Sigmoid colon (tissue), 4 donors: Measurements from ENCODE around the gene TNIK.

Source experiments
- CTCF ChIP-seq, 4 experiments: fragments of 450-650 bp in 3 of 4; fragments of 200-600 bp in 1 of 4; IDR thresholded peaks; one replicate each; pipeline ENCODE4 v1.5.1; 2016 to 2019; ENCODE audit warnings: antibody characterized with exemption in 4 of 4, mild to moderate bottlenecking in 3 of 4, moderate library complexity in 2 of 4
- EP300 ChIP-seq, 4 donors: sonication (generic); formaldehyde crosslinking; IDR thresholded peaks; one replicate each; pipeline ENCODE4 v1.6.1; 2017; ENCODE audit warnings: antibody characterized with exemption in 4 of 4
- POLR2A ChIP-seq, 2 donors: fragments of 450-650 bp; IDR thresholded peaks; one replicate each; pipeline ENCODE4 v1.6.1; 2016; ENCODE audit warnings: antibody characterized with exemption in 2 of 2, mild to moderate bottlenecking in 2 of 2, moderate library complexity in 2 of 2
- POLR2AphosphoS5 ChIP-seq, 4 donors: sonication (generic); formaldehyde crosslinking; IDR thresholded peaks; one replicate each; pipeline ENCODE4 v1.6.1; 2017; ENCODE audit warnings: antibody characterized with exemption in 4 of 4

- no peak for TF ChIP-seq CTCF (IDR thresholded peaks at IDR 0.05)
- no peak for TF ChIP-seq POLR2AphosphoS5 (IDR thresholded peaks at IDR 0.05)
- TF ChIP-seq POLR2A (IDR thresholded peaks at IDR 0.05), result no peak
- TF ChIP-seq EP300 (IDR thresholded peaks at IDR 0.05), result no peak
Measured at GRCh38 chr3:171444001-171444690, 16.1 kb downstream of the TNIK start.
